ENCODE data around the gene PRDM7. TPM values are rescaled to one million over a fixed set of nuclear protein-coding genes. Genes with fewer than 3 reads are reported as not detected.
"Not testable (repeated sequence)": the region's sequence is repeated elsewhere in the genome, so short reads cannot be mapped to it uniquely, and the experiment has no call there.

Gene PRDM7
- total RNA-seq (not detected), polyA plus RNA-seq (not detected), total RNA-seq (0 to 0.17 (median 0) reads per million in 6 experiments)

DNA sequence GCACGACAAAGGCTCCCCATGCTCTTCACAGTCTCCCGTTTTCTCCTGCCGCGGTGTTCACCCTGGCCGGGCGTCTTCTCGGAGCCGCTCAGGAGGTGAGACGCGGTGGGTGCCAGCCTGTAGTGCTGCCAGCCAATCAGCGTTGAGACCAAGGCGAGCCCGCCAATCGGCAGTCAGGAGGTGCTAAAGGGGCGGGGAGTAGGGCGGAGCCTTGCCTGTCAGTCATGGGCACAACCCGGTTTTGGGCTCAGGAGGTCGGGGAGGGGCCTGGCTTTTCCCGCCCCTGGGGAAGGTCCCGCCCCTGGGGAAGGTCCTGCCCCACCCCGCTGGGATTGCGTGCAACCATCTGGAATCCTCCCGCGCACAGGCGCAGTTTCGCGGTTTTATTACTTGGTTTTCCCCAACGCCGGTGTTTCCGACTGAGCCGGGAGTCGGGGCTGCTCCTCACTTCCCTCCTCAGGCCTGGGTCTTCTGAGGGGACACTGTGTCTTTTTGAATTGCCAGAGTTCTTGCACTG is at the start of gene PRDM7:
Gene PRDM7 (minus strand): TSS at position 92 of the 517 bp plus-strand sequence. CDS start 1,421 bp downstream, outside the sequence.
- DNase-seq (peak; percentile 87 to 99 (median 94)), ATAC-seq (peak; percentile 92)
- peak within 1 kb of the TSS; percentile 87 to 97 (median 94) for H3K4me3 Mint-ChIP-seq
- no peaks in the 10 kb centered on the region for H3K36me3 Mint-ChIP-seq
- no peaks in the 10 kb centered on the region for H3K9me3 Mint-ChIP-seq
- peak within 1 kb of the TSS in 9 of 10 donors; percentile 63 to 95 (median 81) for H3K27ac Mint-ChIP-seq
- POLR2A ChIA-PET: no interaction called here
- peaks cover 18 to 31% (median 24%) of the 10 kb centered on the region in 4 donors for H3K4me1 Mint-ChIP-seq
- H3K27me3 Mint-ChIP-seq: peaks cover 0 to 13% (median 3%) of the 10 kb centered on the region in 5 donors

DNA sequence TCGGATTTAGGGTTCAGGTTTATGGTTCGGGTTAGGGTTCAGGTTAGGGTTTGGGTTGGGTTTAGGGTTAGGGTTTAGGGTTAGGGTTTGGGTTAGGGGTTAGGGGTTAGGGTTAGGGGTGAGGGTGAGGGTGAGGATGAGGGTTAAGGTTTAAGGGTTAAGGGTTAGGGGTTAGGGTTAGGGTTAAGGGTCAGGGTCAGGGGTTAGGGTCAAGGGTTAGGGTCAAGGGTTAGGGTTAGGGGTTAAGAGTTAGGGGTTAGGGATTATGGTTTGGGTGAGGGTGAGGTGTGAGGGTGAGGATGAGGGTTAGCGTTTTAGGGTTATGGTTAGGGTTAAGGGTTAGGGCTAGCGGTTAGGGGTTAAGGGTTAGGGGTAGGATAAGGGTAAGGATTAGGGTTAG is 44.7 kb upstream of the PRDM7 start:
- DNase-seq, H3K36me3 Mint-ChIP-seq, H3K27me3 Mint-ChIP-seq: not testable (repeated sequence)

DNA sequence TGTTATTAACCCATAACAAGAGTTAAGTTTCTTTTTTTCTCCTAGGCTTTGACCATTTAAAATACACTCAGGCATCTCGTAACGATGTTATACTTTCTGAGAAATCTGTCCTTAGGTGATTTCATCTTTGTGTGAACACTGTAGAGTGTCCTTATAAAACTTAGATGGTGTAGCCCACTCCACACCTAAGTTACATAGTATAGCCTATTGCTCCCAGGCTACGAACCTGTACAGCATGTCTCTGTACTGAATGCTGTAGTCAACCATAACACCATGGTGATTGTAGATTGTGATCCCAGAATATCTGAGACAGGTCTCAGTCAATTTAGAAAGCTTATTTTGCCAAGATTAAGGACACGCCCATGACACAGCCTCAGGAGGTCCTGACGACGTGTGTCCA is 30.5 kb upstream of the PRDM7 start:
- ATAC-seq, H3K27ac Mint-ChIP-seq, H3K9me3 Mint-ChIP-seq, H3K27me3 Mint-ChIP-seq, H3K4me3 Mint-ChIP-seq, H3K4me1 Mint-ChIP-seq, POLR2A ChIA-PET, DNase-seq, H3K36me3 Mint-ChIP-seq: not testable (repeated sequence)

More for the DNA sequence above, 44.7 kb upstream of the PRDM7 start:
- H3K4me3 Mint-ChIP-seq, H3K27ac Mint-ChIP-seq, H3K9me3 Mint-ChIP-seq, H3K4me1 Mint-ChIP-seq, ATAC-seq, POLR2A ChIA-PET: not testable (repeated sequence)

DNA sequence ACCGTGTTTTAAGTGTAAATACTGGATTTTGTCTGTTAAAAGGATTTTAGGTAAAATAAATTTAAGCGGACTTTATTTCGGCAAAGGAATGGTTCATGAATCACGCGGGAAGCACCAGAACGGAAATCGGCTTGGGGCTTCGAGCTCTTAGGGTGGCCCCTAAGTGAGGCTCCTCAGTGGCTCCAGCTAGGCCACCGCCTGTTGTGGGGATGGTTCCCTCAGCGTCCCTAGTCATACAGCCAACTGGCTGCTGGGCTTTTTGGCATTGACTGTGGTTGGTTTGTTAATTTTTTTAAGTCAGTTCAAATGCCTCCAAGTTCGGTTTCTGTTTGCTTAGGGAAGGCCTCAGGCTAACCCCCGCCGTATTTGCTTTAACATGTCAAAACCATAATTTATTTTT is 29.9 kb upstream of the PRDM7 start:
- H3K9me3 Mint-ChIP-seq, H3K36me3 Mint-ChIP-seq, ATAC-seq, POLR2A ChIA-PET, DNase-seq, H3K4me3 Mint-ChIP-seq, H3K4me1 Mint-ChIP-seq, H3K27me3 Mint-ChIP-seq: not testable (repeated sequence)
- H3K27ac Mint-ChIP-seq: peak overlapping the region in 2 of 10 donors; percentile 24 to 81

DNA sequence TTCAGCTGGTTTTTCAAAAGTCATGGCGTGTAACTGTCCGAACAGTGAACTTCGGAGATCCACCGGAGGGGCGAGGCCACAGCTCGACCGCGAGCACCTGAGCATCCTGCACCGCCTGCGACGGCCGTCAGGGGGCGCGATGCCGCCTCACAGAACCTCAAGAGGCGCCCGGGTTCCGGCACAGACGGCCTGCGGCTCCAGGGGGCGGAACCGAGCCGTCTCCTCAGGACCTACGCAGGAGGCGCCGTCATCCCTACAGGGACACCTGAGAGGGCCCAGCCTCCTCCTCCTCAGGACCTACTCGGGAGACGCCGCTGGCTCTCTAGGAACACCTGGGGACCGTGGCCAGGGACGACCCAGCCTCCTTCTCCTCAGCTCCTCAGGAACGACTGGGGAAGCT is 29.1 kb upstream of the PRDM7 start:
- H3K36me3 Mint-ChIP-seq, H3K9me3 Mint-ChIP-seq, H3K27me3 Mint-ChIP-seq, H3K4me1 Mint-ChIP-seq, POLR2A ChIA-PET: not testable (repeated sequence)
- peak; percentile 97 to 99 for ATAC-seq
- peak overlapping the region in 4 of 10 donors; percentile 24 to 61 (median 46) for H3K27ac Mint-ChIP-seq
- peak in 9 of 10 donors; percentile 16 to 83 (median 43) for DNase-seq
- H3K4me3 Mint-ChIP-seq: peak overlapping the region in 3 of 10 donors; percentile 62 to 77 (median 68)

DNA sequence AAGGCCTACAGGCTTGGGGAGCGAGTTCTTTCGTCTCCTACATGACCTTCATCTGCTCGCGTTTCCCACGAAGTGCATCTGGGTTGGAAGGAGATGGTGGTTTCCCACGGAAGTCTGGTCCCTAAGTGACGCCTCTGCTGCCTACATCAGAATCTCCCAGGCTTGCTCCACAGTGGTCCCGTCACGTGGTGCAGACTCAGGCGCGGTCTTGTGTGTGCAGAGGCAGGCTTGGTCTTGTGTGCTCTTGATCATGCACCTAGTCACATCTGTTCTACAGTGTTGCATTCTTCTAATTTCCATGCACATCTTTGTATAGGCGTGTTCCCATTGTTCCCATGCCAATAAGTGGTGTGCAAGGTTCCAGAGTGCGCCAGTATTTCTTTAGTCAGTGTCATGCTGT is 27.6 kb upstream of the PRDM7 start:
- ATAC-seq, POLR2A ChIA-PET: not testable (repeated sequence)

DNA sequence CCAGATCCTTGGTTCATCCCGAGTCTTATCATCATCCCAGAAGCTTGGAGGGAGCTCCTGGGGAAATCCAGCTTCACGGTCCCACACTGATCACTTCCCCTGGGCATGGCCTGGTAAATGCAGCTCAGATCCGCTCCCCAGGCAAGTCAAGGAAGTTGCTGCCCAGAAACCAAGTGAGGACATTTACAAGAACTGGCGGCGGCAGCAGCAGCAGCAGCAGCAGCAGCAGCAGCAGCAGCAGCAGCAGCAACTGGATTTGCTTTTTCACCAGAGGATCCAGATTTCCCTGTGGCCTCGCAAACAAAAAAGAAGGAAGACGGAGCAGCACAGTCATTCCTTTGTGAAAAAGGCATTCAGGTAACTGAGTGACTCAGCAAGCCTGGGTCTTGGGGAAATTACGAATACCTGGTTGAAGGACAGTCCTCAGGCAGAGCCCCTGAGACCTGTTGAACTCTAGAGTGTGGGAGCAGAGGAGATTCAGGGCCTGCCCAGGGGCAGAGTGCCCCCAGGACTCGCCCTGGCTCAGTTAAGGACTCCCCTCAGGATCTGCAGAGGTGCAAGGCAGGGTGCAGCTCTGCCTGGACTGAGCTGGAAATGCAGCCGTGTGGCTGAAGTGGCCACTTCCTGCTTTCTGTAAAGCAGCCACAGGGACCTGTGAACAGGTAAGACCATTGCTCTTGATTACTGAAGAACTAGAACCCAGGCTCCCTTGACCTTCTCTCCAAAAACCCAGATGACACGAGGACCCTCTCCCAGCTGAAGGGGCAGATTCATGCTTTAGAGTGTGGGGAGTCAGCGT is 25.2 kb upstream of the PRDM7 start:
- DNase-seq, POLR2A ChIA-PET, H3K9me3 Mint-ChIP-seq, H3K27ac Mint-ChIP-seq, H3K4me3 Mint-ChIP-seq, H3K36me3 Mint-ChIP-seq, H3K4me1 Mint-ChIP-seq, ATAC-seq: not testable (repeated sequence)
- peaks cover 1 to 11% (median 3%) of the 10 kb centered on the region in 5 donors for H3K27me3 Mint-ChIP-seq

More for the DNA sequence above, 27.6 kb upstream of the PRDM7 start:
- H3K27me3 Mint-ChIP-seq, H3K4me1 Mint-ChIP-seq, H3K27ac Mint-ChIP-seq, H3K4me3 Mint-ChIP-seq, DNase-seq, H3K9me3 Mint-ChIP-seq, H3K36me3 Mint-ChIP-seq: not testable (repeated sequence)

DNA sequence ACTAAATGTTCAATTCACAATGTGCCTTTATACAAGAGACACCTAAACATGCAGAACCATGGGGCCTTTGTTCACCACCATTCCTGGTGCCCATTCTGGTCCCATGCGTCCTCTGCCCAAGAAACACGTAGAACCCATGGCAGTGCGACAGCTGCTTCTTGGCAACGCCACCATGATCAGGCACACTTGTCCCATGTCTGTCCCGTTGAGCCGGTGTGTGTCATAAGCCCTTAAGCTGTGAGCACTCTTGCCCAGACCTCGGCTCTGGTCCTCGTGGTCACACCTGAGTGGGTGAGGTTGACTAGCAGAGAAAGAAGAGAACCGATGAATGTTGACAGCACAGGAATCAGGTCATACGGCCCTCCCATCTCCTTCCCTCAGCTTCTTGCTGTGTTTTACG is 24.2 kb upstream of the PRDM7 start:
- not testable (repeated sequence) for H3K27ac Mint-ChIP-seq, H3K36me3 Mint-ChIP-seq

DNA sequence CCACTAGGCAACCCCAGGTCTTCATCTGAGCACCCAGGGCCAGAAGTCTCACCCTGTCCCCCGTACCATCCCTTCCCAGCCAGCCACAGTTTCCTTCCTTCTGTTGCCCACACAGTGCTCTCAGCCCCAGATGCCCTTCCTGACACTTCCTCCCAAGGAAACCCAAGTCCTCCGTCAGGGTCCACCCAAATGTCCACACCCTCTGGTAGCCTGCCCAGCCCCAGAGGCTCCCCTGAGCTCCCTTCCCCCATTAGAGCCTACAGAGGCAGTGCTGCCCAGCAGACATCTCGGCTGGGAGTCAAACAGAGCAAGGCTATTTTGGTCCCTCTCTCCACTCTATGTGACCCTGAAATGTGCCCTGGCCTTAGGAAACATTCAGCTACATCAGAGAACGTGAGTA is 23.7 kb upstream of the PRDM7 start:
- H3K4me1 Mint-ChIP-seq, H3K36me3 Mint-ChIP-seq, POLR2A ChIA-PET, H3K27ac Mint-ChIP-seq, H3K9me3 Mint-ChIP-seq, H3K4me3 Mint-ChIP-seq, DNase-seq, ATAC-seq: not testable (repeated sequence)
- peaks cover 1 to 11% (median 5%) of the 10 kb centered on the region in 5 donors for H3K27me3 Mint-ChIP-seq

More for the DNA sequence above, 24.2 kb upstream of the PRDM7 start:
- POLR2A ChIA-PET, DNase-seq, H3K9me3 Mint-ChIP-seq, H3K4me3 Mint-ChIP-seq, H3K4me1 Mint-ChIP-seq, ATAC-seq: not testable (repeated sequence)
- peaks cover 1 to 11% (median 3%) of the 10 kb centered on the region in 5 donors for H3K27me3 Mint-ChIP-seq

DNA sequence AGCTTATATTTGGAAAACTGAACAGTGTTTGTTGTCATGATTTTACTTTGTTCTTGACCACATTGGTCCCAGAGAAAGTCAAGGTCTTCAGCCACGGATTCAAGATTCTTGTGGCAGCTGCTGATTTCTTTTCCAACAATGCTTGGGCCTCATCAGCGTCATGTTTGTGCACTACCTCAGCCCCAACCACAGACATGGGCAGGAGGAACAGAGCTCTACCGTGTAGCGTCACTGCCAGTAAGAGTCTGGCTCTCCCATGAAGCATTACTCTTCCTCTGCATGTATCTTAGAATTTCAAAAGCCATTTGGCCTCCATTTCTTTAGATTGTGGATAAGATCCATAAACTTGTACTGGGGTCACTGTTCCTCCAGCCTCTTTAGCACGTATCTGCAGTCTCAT is 23.1 kb upstream of the PRDM7 start:
- H3K27ac Mint-ChIP-seq, H3K27me3 Mint-ChIP-seq, H3K36me3 Mint-ChIP-seq, POLR2A ChIA-PET, DNase-seq, H3K4me1 Mint-ChIP-seq, H3K9me3 Mint-ChIP-seq, H3K4me3 Mint-ChIP-seq, ATAC-seq: not testable (repeated sequence)

DNA sequence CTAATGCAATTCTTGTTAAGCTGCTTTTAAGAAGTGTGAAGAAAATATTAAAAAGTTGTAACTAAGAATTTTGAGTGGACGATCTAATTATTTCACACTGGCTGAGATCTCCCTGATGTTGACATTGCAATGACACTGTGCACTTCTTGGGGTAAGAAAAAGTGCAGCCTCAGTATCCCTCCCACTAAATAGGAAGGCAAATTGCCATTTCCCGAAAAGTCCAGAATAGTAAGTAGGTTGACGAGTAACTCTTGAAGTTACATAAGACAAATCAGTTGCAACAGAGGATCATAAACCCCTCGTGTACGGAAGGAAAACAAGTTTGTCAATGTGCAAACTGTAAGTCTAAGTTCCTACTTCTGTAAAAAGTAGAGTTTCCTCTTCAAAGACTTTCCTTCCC is 21.8 kb upstream of the PRDM7 start:
- DNase-seq, H3K27ac Mint-ChIP-seq, POLR2A ChIA-PET, ATAC-seq, H3K27me3 Mint-ChIP-seq, H3K36me3 Mint-ChIP-seq, H3K4me1 Mint-ChIP-seq, H3K4me3 Mint-ChIP-seq, H3K9me3 Mint-ChIP-seq: not testable (repeated sequence)

DNA sequence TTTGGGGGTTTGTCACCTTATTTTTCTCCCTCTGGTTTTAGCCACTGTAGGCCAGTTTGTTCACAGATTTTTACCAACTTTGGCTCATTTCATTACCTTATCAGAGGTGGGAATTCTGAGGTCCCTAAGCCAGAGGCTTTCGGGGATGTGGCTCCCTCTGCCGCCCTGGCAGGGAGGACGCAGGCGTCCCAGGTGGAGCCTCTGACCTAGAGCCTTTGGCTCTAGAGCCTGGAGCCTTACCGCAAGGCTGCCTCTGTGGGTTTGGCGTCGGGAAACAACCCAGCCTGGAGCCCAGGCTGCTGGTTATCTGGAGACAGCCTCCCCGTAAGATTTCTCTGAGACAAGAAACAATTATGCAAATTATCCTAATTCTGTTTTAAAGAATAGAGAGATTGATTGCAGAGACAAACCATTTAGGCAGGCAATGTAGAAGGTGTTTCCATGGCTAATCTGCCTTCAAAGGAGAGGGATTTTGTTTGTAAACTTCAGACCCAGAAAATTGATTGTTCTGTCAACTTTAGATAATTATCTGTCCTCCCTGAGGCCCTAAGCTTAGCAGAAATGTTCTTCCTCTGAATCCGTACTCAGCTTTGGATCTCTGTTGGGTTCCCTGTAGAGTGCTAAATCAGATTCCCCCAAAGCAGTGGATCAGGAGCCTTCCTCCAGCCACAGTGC is 20.0 kb upstream of the PRDM7 start:
- H3K27me3 Mint-ChIP-seq, POLR2A ChIA-PET, H3K9me3 Mint-ChIP-seq, H3K4me1 Mint-ChIP-seq, DNase-seq, H3K36me3 Mint-ChIP-seq, ATAC-seq, H3K27ac Mint-ChIP-seq, H3K4me3 Mint-ChIP-seq: not testable (repeated sequence)

DNA sequence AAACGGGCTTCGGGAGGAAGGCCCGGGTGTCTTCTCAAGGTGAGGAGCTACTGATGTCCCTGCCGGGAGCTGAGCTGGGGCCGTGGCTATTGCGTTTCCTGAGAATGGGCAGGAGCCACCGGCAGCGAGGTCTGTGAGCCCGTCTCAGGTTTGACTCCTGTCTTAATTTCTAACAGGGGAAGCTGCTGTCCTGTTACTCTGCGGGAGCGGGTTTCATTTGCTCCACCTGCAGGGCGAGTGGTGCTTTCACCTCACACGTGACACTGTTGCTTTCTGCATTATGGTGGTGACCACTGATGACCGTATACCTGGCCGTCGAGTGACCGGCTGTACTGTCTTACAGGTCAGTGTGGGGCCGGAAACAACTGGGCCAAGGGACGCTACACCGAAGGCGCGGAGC is 17.7 kb upstream of the PRDM7 start:
- POLR2A ChIA-PET, ATAC-seq, DNase-seq, H3K36me3 Mint-ChIP-seq, H3K9me3 Mint-ChIP-seq, H3K4me1 Mint-ChIP-seq, H3K4me3 Mint-ChIP-seq, H3K27me3 Mint-ChIP-seq, H3K27ac Mint-ChIP-seq: not testable (repeated sequence)
